ENCODE measurements around the gene CALHM2.

DNA sequence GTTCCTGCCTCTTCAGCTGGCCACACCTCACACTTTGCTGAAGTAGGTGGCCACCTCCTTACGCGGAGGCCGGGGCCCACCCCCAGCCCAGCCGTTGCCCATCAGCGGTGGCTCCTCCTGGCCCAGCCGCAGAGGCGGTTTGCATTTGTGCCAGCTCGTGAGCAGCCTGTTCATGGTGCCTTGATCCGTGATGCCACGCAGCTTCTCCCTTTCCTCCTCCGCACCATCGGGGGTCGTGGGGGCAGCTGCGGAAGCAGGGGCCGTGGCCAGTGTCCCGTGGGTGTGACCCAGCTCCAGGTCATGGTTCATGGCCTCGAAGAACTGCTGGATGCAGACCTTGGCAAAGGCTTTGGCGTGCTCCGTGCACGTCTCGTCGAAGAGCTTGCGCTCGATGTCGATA, 3.1 kb upstream of the CALHM2 start:
- TF ChIP-seq, protein P1, sequence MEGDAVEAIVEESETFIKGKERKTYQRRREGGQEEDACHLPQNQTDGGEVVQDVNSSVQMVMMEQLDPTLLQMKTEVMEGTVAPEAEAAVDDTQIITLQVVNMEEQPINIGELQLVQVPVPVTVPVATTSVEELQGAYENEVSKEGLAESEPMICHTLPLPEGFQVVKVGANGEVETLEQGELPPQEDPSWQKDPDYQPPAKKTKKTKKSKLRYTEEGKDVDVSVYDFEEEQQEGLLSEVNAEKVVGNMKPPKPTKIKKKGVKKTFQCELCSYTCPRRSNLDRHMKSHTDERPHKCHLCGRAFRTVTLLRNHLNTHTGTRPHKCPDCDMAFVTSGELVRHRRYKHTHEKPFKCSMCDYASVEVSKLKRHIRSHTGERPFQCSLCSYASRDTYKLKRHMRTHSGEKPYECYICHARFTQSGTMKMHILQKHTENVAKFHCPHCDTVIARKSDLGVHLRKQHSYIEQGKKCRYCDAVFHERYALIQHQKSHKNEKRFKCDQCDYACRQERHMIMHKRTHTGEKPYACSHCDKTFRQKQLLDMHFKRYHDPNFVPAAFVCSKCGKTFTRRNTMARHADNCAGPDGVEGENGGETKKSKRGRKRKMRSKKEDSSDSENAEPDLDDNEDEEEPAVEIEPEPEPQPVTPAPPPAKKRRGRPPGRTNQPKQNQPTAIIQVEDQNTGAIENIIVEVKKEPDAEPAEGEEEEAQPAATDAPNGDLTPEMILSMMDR (IDR thresholded peaks at IDR 0.05) = no peak
- TF ChIP-seq POLR2A (IDR thresholded peaks at IDR 0.05) = no peak
